HEK293 (cell line): ENCODE measurements around the gene NCOA6.

ENCODE experiments used
- BCL11B ChIP-seq: fragments of 450-650 bp; formaldehyde crosslinking; IDR thresholded peaks from 2 replicates; pipeline ENCODE4 v1.5.1; 2016; ENCODE audit warnings: low read depth, missing biosample characterization, missing genetic modification characterization
- YY1 ChIP-seq: fragments of 450-650 bp; formaldehyde crosslinking; IDR thresholded peaks from 2 replicates; pipeline ENCODE4 v1.5.1; 2018; ENCODE audit warnings: missing biosample characterization, missing genetic modification characterization
- ZFP69B ChIP-seq: fragments of 450-650 bp; formaldehyde crosslinking; IDR thresholded peaks from 2 replicates; pipeline ENCODE4 v1.5.1; 2016; ENCODE audit warnings: missing biosample characterization, missing genetic modification characterization
- ZNF174 ChIP-seq: fragments of 450-650 bp; formaldehyde crosslinking; IDR thresholded peaks from 2 replicates; pipeline ENCODE4 v1.5.0; 2017; ENCODE audit warnings: missing biosample characterization, mild to moderate bottlenecking, missing genetic modification characterization
- ZNF510 ChIP-seq: fragments of 450-650 bp; formaldehyde crosslinking; IDR thresholded peaks from 2 replicates; pipeline ENCODE4 v1.5.1; 2018; ENCODE audit warnings: mild to moderate bottlenecking, missing genetic modification characterization, missing biosample characterization; ENCODE audit not compliant: insufficient replicate concordance
- ZNF707 ChIP-seq: fragments of 450-650 bp; formaldehyde crosslinking; IDR thresholded peaks from 2 replicates; pipeline ENCODE4 v1.5.1; 2016; ENCODE audit warnings: missing biosample characterization, missing genetic modification characterization
- TF ChIP-seq, protein P1 (sequence below): fragments of 450-650 bp; formaldehyde crosslinking; IDR thresholded peaks from 2 replicates; pipeline ENCODE4 v1.5.1; 2016; ENCODE audit warnings: missing biosample characterization, missing genetic modification characterization
- TF ChIP-seq, protein P2 (sequence below): fragments of 450-650 bp; formaldehyde crosslinking; IDR thresholded peaks from 2 replicates; pipeline ENCODE4 v1.5.1; 2016; ENCODE audit warnings: missing biosample characterization, missing genetic modification characterization
- TF ChIP-seq, protein P3 (sequence below): fragments of 450-650 bp; formaldehyde crosslinking; IDR thresholded peaks from 2 replicates; pipeline ENCODE4 v1.5.1; 2016; ENCODE audit warnings: missing biosample characterization, missing genetic modification characterization

DNA sequence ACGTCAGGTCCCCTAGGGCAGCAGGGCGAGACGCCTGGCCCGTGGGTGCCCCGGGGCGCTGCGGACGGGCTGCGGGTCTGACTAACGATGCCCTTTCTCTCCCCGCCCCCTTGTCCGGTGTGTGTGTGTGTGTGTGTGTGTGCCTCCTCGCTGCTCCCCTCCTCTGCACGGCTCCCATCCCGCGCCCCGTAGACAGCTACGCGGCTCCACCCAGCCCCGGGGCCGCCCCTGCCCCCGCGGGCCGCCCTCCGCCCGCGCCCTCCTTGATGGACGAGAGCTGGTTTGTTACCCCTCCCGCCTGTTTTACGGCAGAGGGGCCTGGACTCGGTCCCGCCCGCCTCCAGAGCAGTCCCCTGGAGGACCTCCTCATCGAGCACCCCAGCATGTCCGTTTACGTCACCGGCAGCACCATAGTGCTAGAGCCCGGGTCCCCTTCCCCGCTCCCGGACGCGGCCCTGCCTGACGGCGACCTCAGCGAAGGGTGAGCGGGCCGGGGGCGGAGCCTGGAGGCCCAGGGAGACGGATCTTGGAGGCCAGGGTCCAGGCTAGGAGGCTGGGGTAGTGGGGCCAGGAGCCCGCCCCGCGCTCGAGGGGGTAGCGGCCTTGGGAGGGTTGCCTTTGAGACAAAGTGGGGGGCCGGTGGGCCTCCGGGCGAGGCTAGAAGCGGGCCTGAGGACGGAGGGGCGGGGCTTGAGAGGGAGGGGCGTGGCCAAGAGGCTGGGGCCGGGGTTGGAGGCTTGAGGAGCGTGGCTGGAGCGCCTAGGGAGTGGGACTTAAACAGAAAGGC lies 116.2 kb downstream of the NCOA6 start:
- TF ChIP-seq YY1 (tag by site-specific recombination): 0 out of 2 replicates have a peak, but pooled peaks have one; percentile 11
- no peak for TF ChIP-seq ZNF707 (tag by site-specific recombination)
- TF ChIP-seq ZNF510 (tag by site-specific recombination): no peak
- TF ChIP-seq, protein P1, sequence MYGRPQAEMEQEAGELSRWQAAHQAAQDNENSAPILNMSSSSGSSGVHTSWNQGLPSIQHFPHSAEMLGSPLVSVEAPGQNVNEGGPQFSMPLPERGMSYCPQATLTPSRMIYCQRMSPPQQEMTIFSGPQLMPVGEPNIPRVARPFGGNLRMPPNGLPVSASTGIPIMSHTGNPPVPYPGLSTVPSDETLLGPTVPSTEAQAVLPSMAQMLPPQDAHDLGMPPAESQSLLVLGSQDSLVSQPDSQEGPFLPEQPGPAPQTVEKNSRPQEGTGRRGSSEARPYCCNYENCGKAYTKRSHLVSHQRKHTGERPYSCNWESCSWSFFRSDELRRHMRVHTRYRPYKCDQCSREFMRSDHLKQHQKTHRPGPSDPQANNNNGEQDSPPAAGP (tag by site-specific recombination): peak; percentile 65; the same call in 1 of the 2 replicates
- TF ChIP-seq, protein P2, sequence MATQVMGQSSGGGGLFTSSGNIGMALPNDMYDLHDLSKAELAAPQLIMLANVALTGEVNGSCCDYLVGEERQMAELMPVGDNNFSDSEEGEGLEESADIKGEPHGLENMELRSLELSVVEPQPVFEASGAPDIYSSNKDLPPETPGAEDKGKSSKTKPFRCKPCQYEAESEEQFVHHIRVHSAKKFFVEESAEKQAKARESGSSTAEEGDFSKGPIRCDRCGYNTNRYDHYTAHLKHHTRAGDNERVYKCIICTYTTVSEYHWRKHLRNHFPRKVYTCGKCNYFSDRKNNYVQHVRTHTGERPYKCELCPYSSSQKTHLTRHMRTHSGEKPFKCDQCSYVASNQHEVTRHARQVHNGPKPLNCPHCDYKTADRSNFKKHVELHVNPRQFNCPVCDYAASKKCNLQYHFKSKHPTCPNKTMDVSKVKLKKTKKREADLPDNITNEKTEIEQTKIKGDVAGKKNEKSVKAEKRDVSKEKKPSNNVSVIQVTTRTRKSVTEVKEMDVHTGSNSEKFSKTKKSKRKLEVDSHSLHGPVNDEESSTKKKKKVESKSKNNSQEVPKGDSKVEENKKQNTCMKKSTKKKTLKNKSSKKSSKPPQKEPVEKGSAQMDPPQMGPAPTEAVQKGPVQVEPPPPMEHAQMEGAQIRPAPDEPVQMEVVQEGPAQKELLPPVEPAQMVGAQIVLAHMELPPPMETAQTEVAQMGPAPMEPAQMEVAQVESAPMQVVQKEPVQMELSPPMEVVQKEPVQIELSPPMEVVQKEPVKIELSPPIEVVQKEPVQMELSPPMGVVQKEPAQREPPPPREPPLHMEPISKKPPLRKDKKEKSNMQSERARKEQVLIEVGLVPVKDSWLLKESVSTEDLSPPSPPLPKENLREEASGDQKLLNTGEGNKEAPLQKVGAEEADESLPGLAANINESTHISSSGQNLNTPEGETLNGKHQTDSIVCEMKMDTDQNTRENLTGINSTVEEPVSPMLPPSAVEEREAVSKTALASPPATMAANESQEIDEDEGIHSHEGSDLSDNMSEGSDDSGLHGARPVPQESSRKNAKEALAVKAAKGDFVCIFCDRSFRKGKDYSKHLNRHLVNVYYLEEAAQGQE (tag by site-specific recombination): no peak
- TF ChIP-seq ZFP69B: peak; percentile 29; the same call in 1 of the 2 replicates
- TF ChIP-seq ZNF174 (tag by site-specific recombination): no peak
- no peak; the same call in 1 of the 2 replicates for TF ChIP-seq BCL11B (tag by site-specific recombination)
- TF ChIP-seq, protein P3, sequence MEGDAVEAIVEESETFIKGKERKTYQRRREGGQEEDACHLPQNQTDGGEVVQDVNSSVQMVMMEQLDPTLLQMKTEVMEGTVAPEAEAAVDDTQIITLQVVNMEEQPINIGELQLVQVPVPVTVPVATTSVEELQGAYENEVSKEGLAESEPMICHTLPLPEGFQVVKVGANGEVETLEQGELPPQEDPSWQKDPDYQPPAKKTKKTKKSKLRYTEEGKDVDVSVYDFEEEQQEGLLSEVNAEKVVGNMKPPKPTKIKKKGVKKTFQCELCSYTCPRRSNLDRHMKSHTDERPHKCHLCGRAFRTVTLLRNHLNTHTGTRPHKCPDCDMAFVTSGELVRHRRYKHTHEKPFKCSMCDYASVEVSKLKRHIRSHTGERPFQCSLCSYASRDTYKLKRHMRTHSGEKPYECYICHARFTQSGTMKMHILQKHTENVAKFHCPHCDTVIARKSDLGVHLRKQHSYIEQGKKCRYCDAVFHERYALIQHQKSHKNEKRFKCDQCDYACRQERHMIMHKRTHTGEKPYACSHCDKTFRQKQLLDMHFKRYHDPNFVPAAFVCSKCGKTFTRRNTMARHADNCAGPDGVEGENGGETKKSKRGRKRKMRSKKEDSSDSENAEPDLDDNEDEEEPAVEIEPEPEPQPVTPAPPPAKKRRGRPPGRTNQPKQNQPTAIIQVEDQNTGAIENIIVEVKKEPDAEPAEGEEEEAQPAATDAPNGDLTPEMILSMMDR (tag by site-specific recombination): 0 out of 2 replicates have a peak, but pooled peaks have one; percentile 7
